IPS-11a (cell line): ENCODE measurements around the gene POLR3B.
"Not testable (repeated sequence)": the region's sequence is repeated elsewhere in the genome, so short reads cannot be mapped to it uniquely, and the experiment has no call there.

ENCODE experiments used
- H3K4me3 ChIP-seq: one replicate; pipeline ENCODE4 v1.5.1; 2013; ENCODE audit warnings: low read depth, low read length, control low read depth

POLR3B gene

DNA sequence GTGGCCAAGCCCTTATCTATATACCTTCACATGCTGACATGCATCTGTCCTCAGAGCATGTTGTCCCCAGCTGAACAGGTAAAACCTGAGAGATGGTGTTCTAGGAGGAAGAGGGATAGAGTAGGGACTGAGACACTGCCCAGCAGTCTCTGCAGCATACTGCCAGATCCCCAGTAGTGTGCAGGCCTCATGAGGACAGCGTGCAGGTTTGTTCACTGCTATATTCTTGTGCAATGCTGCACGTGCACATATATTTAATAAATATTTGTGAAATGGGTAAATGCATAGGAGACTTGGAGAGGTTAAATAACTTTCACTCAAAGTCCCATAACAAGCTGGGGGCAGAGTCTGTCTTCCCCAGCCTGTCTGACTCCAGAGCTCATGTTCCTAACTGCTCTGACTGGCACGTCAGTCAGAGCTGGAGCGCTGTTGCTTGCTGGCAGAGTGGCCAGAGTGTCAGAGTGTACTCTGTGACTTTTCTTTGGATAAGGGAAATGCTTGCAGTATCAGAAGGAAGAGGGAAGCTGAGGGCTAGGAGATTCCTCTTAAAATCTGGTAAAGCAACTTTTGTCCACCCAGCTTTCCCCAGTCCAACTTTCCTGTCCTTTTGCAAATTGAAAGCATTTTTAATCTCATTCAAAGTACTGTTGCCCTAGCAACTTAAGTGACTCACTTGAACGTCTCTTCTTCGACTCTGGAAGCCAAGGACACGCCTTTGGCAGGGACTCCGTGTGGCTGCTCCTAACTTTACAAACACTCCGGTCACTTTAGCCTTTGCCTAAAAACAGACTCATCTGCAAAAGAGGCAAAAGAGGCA lies 14.9 kb upstream of the POLR3B start:
- no peak overlapping the region for H3K4me3 ChIP-seq

- no peak overlapping the region for H3K4me3 ChIP-seq
Measured at GRCh38 chr12:106343214-106343528, 14.4 kb upstream of the POLR3B start.

DNA sequence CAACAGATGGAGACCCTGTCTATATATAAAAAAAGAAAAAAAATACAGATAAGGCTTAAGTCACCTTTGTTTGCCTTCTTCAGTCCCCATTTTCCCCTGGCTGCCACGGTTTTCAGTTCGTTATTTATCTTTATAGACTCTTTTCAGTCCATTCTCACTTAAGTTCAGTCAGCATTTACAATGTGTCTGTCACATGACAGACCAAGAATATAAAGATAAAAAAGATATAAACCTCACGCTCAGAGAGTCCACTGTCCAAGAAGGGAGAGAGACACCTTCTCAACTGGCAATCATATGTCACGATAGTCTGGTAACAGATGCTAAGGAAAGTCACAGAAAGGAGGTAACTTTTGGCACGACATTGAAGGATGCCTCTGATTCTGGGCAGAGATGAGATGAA lies 13.4 kb upstream of the POLR3B start:
- H3K4me3 ChIP-seq, result no peak overlapping the region

GRCh38 chr12:106345746-106346145 lies 11.8 kb upstream of the POLR3B start:
- H3K4me3 ChIP-seq, result no peak overlapping the region

- no peak overlapping the region for H3K4me3 ChIP-seq
Measured at GRCh38 chr12:106348411-106348810, 9.1 kb upstream of the POLR3B start.

DNA sequence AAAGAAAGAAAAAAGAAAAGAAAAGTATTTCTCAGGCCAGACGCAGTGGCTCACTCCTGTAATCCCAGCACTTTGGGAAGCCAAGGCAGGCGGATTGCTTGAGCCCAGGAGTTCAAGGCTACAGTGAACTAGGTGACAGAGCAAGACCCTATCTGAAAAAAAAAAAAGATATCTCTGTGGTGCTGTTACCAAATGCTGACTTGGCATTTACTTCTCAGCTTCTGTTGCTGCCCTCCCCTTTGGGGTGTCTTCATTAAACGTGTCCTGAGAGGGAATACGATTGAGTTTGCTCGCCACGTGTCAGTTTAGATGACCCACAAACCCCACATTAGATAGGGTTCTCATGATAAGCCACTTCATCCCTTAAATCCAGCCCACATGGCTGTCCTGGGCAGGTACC lies 4.4 kb upstream of the POLR3B start:
- H3K4me3 ChIP-seq, result no peak overlapping the region

- H3K4me3 ChIP-seq, result peak overlapping the region; percentile 93
Measured at GRCh38 chr12:106358396-106359241, 1.1 kb downstream of the POLR3B start.

- no peak overlapping the region for H3K4me3 ChIP-seq
Measured at GRCh38 chr12:106359646-106360399, 2.3 kb downstream of the POLR3B start.

GRCh38 chr12:106360400-106360994 lies 2.9 kb downstream of the POLR3B start:
- no peak overlapping the region for H3K4me3 ChIP-seq

DNA sequence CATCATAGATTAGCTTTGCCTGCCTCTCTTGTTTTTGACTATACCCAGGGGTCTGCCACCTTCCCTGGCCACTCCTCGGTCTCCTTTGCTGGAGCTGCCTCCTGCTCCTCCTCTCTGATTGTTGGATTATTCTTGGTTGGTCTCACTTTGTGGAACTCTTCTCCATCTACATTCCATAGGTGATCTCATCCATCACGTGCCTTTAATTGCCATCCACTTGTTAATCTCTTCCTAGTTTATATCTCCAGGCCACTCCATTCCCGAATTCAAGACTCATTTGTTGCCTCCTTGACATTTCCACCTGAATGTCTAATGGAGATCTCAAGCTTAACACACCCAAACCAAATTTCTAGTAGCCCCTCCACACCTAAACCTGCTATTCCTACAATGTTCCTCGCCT lies 5.4 kb downstream of the POLR3B start:
- no peak overlapping the region for H3K4me3 ChIP-seq

DNA sequence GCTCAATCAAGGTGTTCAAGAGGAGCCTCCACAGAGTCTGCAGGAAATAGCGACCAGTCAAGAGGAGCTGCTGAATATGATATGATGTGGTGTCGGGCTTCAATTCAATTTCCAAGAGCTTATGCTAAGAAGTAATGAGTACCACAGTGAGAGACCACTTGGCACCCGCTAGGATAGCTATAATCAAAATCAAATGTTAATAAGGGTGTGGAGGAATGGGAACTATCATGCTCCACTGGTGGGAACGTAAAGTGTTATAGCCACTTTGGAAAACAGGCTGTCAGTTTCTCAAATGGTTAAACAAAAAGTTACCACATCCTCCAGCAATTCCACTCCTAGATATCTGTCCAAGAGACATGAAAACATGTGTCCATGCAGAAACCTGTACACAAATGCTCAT lies 6.7 kb downstream of the POLR3B start:
- no peak overlapping the region for H3K4me3 ChIP-seq

GRCh38 chr12:106369624-106370346 lies 12.2 kb downstream of the POLR3B start:
- H3K4me3 ChIP-seq, result no peak overlapping the region

DNA sequence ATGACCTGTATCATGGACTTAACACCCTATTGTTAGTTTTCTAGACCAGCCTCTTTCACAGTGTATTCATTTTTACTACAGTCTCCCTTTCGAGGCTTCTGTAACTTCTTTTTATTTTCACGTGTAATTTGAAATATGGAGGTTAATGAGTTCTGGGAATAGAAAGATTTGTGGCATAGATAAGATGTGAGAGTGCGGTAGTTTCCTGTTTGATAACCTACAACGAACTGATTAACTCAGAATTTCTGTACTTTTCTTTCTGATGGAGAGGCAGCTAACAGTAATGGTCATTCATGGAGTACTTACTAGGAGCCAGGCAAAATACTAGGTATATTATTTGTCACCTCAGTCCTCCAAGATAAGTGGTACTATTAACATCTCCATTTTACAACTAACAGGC lies 21.2 kb downstream of the POLR3B start:
- no peak overlapping the region for H3K4me3 ChIP-seq

DNA sequence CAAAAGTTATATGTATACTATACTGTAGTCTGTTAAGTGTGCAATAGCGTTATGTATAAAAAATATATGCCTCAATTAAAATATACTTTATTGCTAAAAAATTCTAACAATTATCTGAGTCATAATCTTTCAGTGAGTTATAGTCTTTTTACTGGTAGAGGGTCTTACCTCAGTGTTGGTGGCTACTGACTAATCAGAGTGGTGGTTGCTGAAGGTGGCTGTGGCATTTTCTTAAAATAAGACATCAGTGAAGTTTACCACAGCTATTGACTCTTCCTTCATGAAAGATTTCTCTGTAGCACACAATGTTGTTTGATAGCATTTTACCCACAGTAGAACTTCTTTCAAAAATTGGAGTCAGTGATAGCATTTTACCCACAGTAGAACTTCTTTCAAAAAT lies 23.4 kb downstream of the POLR3B start:
- H3K4me3 ChIP-seq, result no peak overlapping the region

- not testable (repeated sequence) for H3K4me3 ChIP-seq
Measured at GRCh38 chr12:106381866-106382265, 24.3 kb downstream of the POLR3B start.

DNA sequence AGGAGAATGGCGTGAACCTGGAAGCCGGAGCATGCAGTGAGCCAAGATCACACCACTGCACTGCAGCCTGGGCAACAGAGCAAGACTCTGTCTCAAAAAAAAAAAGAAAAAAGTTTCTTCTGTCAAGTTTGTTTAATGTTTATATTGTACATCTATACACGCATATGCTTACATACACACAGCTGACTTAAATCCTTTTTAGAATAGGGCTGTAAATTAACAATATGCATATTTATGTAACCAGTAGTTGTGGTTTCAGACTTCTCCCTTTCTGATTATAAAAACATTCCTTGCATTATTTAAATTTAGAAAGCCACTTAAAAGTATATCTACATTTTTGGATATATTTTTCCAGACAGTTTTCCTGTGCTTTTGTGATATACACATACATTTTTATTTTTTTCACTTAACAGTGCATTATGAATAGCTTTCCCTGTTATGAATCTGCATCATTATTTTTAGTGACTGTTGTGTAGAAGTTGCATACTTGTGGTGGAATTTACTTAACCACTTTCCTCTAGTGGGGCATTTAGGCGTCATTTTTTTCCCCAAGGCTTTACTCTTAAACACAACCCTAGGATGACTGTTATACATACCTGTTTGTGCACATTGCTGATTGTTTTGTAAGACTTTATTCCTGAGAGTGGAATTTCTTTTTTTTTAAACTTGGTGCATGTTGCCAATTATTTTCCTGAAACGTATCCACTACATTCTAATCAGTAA lies 29.4 kb downstream of the POLR3B start:
- H3K4me3 ChIP-seq, result no peak overlapping the region

DNA sequence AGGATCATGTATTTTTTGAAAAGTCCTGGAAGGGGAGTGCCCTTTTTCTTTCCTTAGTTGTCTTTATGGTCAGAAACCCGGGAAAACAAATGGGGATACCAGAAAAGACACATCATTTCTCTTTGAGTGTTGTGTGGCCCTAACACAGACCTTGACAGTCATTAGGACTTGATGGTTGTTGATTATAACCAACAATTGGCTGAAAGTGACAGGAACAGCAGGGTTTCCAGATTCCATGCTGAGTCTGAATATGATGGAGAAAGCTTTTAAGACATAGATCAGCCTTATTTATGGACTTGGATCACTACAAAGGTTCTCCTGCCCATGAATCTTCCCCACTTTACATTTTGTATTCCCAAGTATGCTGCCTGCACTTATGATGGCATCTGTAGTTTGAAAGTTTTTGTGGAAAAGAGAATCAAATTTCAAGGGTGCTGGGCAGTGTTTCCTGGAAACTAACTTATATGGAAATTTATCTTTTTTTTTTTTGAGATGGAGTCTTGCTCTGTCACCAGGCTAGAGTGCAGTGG lies 30.4 kb downstream of the POLR3B start:
- H3K4me3 ChIP-seq, result no peak overlapping the region

- H3K4me3 ChIP-seq, result no peak overlapping the region
Measured at GRCh38 chr12:106389151-106389550, 31.6 kb downstream of the POLR3B start.

GRCh38 chr12:106392759-106393158 lies 35.2 kb downstream of the POLR3B start:
- no peak overlapping the region for H3K4me3 ChIP-seq

DNA sequence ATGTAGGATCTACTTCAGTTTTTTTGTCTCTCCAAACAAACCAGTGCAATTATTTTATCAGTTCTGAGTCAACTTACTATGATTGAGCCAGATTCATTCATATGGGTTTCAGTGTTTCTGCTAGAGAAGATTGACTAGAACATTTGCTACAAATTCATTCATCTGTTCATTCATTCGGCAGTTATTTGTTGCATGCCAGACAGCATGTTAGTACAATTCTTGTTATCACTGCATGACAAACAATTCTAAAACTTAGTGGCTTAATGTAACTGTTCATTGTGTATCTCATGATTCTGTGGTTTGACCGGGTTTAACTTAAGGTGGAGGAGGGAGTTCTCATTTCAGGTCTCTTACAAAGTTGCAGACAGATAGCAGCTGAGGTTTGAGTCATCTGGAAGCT lies 52.3 kb downstream of the POLR3B start:
- no peak overlapping the region for H3K4me3 ChIP-seq
